Measurements from ENCODE around the gene CD84. TPM values are rescaled to one million over a fixed set of nuclear protein-coding genes. Genes with fewer than 3 reads are reported as not detected.
A peak's percentile ranks its signal among the peaks of the same experiment; 100 is the strongest.
"Not testable (repeated sequence)": the region's sequence is repeated elsewhere in the genome, so short reads cannot be mapped to it uniquely, and the experiment has no call there.

Gene CD84
- total RNA-seq: 20.7 TPM
- long read RNA-seq, full-length matches to known transcripts: 12 of 20 reads
- long read RNA-seq, partial matches to known transcripts: 1 of 20 reads
- long read RNA-seq, other reads (novel, unspliced or antisense): 7 of 20 reads

DNA sequence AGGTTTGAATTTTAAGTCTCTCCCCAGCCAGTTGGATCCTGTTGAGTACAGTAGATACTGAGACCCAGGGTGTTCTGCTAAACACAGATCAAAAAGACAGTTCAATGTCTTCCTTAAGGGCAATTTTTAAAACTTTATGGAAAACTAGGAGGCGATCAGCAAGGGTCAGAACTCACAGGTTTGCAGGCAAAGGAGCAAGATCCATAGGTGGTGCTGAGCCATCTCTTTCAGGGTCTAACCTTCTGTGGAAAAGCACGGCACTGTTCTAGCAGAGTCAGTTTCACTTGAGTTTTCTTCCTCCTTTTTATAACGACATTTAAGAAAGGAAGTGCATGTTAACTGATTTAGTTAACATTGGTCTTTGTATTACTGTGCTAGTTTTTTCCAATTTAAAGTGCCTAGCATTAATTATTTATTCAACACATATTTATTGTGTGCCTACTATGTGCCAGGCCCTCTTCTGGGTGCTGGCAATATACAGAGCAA lies at the start of gene CD84:
Gene CD84 (minus strand): TSS at position 281 of the 486 bp plus-strand sequence. CDS start 59 bp downstream, at position 222.
- Histone ChIP-seq H3K4me3 (peak within 1 kb of the TSS; percentile 43), H3K27me3 (no peaks in the 10 kb centered on the region), H3K4me1 (peaks cover 6% of the 10 kb centered on the region), H3K9me3 (no peaks in the 10 kb centered on the region), H3K27ac (peak within 1 kb of the TSS; percentile 81), H3K36me3 (no peaks in the 10 kb centered on the region)
- TF ChIP-seq, protein P1, sequence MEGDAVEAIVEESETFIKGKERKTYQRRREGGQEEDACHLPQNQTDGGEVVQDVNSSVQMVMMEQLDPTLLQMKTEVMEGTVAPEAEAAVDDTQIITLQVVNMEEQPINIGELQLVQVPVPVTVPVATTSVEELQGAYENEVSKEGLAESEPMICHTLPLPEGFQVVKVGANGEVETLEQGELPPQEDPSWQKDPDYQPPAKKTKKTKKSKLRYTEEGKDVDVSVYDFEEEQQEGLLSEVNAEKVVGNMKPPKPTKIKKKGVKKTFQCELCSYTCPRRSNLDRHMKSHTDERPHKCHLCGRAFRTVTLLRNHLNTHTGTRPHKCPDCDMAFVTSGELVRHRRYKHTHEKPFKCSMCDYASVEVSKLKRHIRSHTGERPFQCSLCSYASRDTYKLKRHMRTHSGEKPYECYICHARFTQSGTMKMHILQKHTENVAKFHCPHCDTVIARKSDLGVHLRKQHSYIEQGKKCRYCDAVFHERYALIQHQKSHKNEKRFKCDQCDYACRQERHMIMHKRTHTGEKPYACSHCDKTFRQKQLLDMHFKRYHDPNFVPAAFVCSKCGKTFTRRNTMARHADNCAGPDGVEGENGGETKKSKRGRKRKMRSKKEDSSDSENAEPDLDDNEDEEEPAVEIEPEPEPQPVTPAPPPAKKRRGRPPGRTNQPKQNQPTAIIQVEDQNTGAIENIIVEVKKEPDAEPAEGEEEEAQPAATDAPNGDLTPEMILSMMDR (IDR thresholded peaks at IDR 0.05): no peak
- ATAC-seq (peak; percentile 31), DNase-seq (no peak)
- intact Hi-C loops (cut with DNase I): no loop called here

DNA sequence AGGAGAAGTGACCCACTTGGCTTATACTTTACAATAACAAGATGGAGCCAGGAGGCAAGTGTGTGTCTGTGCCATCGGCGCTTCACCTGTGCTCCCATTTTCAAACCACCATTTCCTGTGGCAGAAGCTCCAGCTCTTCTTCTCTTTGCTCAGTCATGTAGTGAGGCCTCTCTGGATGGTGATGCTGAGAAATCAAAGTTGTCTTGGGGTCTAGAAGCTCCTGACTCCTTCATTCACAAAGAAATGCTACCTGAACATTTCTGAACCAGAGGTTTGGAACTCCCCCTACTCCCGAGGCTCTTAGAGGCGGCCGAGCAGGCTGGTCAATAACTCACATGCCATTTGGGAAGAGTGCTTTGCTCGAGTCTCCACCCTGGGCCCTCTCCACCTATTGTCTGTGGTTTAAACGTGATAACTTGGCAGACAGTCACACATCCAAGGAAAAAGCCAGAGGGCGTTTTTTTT lies 49.5 kb upstream of the CD84 start:
- TF ChIP-seq, protein P1 (IDR thresholded peaks at IDR 0.05): no peak
- DNase-seq (no peak), ATAC-seq (no peak)
- intact Hi-C loops (cut with DNase I): no loop called here
- Histone ChIP-seq H3K36me3 (no peaks in the 10 kb centered on the region), H3K9me3 (no peaks in the 10 kb centered on the region), H3K4me3 (no peak overlapping the region), H3K27me3 (no peaks in the 10 kb centered on the region), H3K27ac (no peak overlapping the region), H3K4me1 (peaks cover 12% of the 10 kb centered on the region)

GRCh38 chr1:160627677-160628289 lies 48.5 kb upstream of the CD84 start:
- H3K9me3 ChIP-seq, ATAC-seq, H3K36me3 ChIP-seq: not testable (repeated sequence)

GRCh38 chr1:160626509-160627342 lies 47.4 kb upstream of the CD84 start:
- DNase-seq (no peak), ATAC-seq (no peak)
- H3K36me3 ChIP-seq: no peaks in the 10 kb centered on the region
- TF ChIP-seq, protein P1 (IDR thresholded peaks at IDR 0.05): no peak
- no peak overlapping the region for H3K27ac ChIP-seq
- H3K4me3 ChIP-seq: no peak overlapping the region
- intact Hi-C loops (cut with DNase I): no loop called here
- no peaks in the 10 kb centered on the region for H3K27me3 ChIP-seq
- no peaks in the 10 kb centered on the region for H3K9me3 ChIP-seq
- H3K4me1 ChIP-seq: peaks cover 12% of the 10 kb centered on the region

More at GRCh38 chr1:160627677-160628289, 48.5 kb upstream of the CD84 start:
- H3K27me3 ChIP-seq; H3K27ac ChIP-seq; H3K4me3 ChIP-seq; DNase-seq; intact Hi-C loops (cut with DNase I): not testable (repeated sequence)
- peaks cover 12% of the 10 kb centered on the region for H3K4me1 ChIP-seq

DNA sequence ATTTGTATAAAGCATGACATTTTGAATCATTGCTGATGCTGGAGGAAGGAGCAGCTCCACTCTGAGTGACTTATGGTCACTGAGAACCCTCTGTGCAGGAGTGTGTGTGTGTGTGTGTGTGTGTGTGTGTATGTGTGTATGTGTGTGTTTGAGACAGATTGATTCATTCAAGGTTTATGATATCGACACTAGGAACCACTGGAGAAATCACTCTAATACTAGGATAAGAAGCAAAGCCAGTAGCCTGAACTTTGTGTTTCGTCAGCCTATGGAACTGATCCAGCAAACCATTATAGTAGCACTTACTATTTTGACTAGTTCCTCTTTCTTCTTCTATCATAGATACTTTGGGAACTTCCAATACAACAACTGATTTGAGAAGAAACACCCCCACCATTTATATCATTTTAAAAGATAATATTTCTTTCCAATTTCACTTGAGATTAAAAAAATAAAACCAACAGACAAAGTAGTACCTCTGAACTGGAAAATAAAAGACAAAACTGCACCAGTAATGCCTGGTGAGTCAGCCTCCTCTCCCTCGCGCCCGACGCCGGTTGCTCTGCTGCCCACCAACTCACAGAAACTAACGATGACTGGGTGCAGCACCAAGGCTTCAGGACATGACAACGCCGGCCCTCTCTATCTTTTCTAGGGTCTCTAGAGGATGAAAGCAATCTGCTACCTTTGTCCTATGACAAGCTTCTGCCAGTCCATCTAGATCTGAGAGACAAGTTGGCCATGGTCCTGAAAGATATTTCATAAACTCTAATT lies 46.6 kb upstream of the CD84 start:
- no peak for DNase-seq

More for the DNA sequence above, 46.6 kb upstream of the CD84 start:
- intact Hi-C loops (cut with DNase I): no loop called here
- Histone ChIP-seq H3K27ac (no peak overlapping the region), H3K27me3 (no peaks in the 10 kb centered on the region), H3K36me3 (no peaks in the 10 kb centered on the region), H3K9me3 (no peaks in the 10 kb centered on the region), H3K4me3 (no peak overlapping the region), H3K4me1 (peaks cover 12% of the 10 kb centered on the region)
- peak; percentile 18 for ATAC-seq
- TF ChIP-seq, protein P1 (IDR thresholded peaks at IDR 0.05): no peak

All from upper lobe of right lung (tissue), 1 donor.